Fibroblast of lung (primary cell): Measurements from ENCODE around the gene TUBGCP4. TPM values are rescaled to one million over a fixed set of nuclear protein-coding genes. Genes with fewer than 3 reads are reported as not detected.

ENCODE experiments used
- DNase-seq, 2 donors: peaks; one replicate each; pipeline versions ENCODE4 v3.0.0 to v3.0.0-alpha.2; 2010; ENCODE audit warnings: low read depth in 2 of 2
- H2AFZ ChIP-seq: 2 replicates; pipeline ENCODE4 v1.5.1; 2012; ENCODE audit warnings: low read length, control low read depth, inconsistent platforms
- H3K27ac ChIP-seq: 2 replicates; pipeline ENCODE4 v1.5.1; 2011; ENCODE audit warnings: low read length, control low read depth; ENCODE audit not compliant: insufficient read depth
- H3K27me3 ChIP-seq: 2 replicates; pipeline ENCODE4 v1.5.1; 2011; ENCODE audit warnings: mild to moderate bottlenecking, low read length; ENCODE audit not compliant: control insufficient read depth, insufficient read depth
- H3K36me3 ChIP-seq: 2 replicates; pipeline ENCODE4 v1.5.1; 2011; ENCODE audit warnings: low read length; ENCODE audit not compliant: control insufficient read depth, insufficient read depth
- H3K4me1 ChIP-seq: 2 replicates; pipeline ENCODE4 v1.5.1; 2011; ENCODE audit warnings: low read length; ENCODE audit not compliant: control insufficient read depth, insufficient read depth; ENCODE audit errors: extremely low read depth
- H3K4me2 ChIP-seq: 2 replicates; pipeline ENCODE4 v1.5.1; 2011; ENCODE audit warnings: low read length, control low read depth; ENCODE audit not compliant: insufficient read depth; ENCODE audit errors: extremely low read depth
- H3K4me3 ChIP-seq, 4 experiments: fragments of 200-600 bp in 1 of 4; sonication (generic) in 1 of 4; replicated peaks in 1 of 4; 2 replicates each; pipeline ENCODE4 v1.5.1; 2011 to 2016; ENCODE audit warnings: low read length in 4 of 4, low read depth in 3 of 4, mild to moderate bottlenecking in 3 of 4, control low read depth in 2 of 4, inconsistent platforms in 1 of 4, mixed read lengths in 1 of 4; ENCODE audit not compliant: insufficient read depth in 1 of 4; ENCODE audit errors: control extremely low read depth in 1 of 4
- H3K79me2 ChIP-seq: 2 replicates; pipeline ENCODE4 v1.5.1; 2012; ENCODE audit warnings: mild to moderate bottlenecking, low read length, inconsistent platforms; ENCODE audit not compliant: control insufficient read depth, insufficient read depth
- H3K9ac ChIP-seq: 2 replicates; pipeline ENCODE4 v1.5.1; 2011; ENCODE audit warnings: mild to moderate bottlenecking, low read length, control low read depth; ENCODE audit not compliant: insufficient read depth
- H3K9me3 ChIP-seq: 2 replicates; pipeline ENCODE4 v1.5.1; 2012; ENCODE audit warnings: low read depth, low read length; ENCODE audit not compliant: control insufficient read depth, insufficient read depth
- H4K20me1 ChIP-seq: 2 replicates; pipeline ENCODE4 v1.5.1; 2011; ENCODE audit warnings: low read length; ENCODE audit not compliant: control insufficient read depth, insufficient read depth; ENCODE audit errors: extremely low read depth
- CTCF ChIP-seq, 2 donors: IDR thresholded peaks in 1 of 2; conservative IDR thresholded peaks in 1 of 2; 1 replicate in 1 of 2; 2 replicates in 1 of 2; pipeline ENCODE4 v1.5.1; 2011 to 2012; ENCODE audit warnings: low read length in 2 of 2, control low read depth in 1 of 2, inconsistent platforms in 1 of 2, low read depth in 1 of 2, mild to moderate bottlenecking in 1 of 2
- EZH2 ChIP-seq: IDR thresholded peaks from 2 replicates; pipeline ENCODE4 v1.5.1; 2012; ENCODE audit warnings: low read length, control low read depth, mild to moderate bottlenecking; ENCODE audit errors: missing control alignments
- polyA plus RNA-seq, 2 donors: library from polyadenylated mRNA; depleted of rRNA in 1 of 2; stranded (reverse) in 1 of 2; unstranded in 1 of 2; fragments of >200 nt; gene quantifications; 2 replicates each; pipeline ENCODE4 v1.2.1, GENCODE V29; 2011 to 2012; ENCODE audit warnings: missing spikeins in 1 of 2
- total RNA-seq: library from RNA; depleted of rRNA; stranded (reverse); fragments of >200 nt; gene quantifications from 2 replicates; pipeline ENCODE4 v1.2.1, GENCODE V29; 2014

TUBGCP4 gene
- total and polyA plus RNA-seq, 2 donors (not counting 1 experiment from before 2014, with no cell fraction given), result 8.3 to 17.2 TPM

GRCh38 chr15:43449981-43450380 lies 79.1 kb downstream of the TUBGCP4 start:
- Histone ChIP-seq H3K27ac (no peak overlapping the region), H2AFZ (no peak overlapping the region), H3K36me3 (peaks cover 5% of the 10 kb centered on the region), H3K4me2 (no peak overlapping the region), H3K9me3 (no peaks in the 10 kb centered on the region), H3K27me3 (no peaks in the 10 kb centered on the region), H4K20me1 (no peaks in the 10 kb centered on the region), H3K4me1 (no peaks in the 10 kb centered on the region), H3K4me3 (no peak overlapping the region), H3K79me2 (no peaks in the 10 kb centered on the region), H3K9ac (no peak overlapping the region)
- TF ChIP-seq EZH2, result no peak
- no peak for TF ChIP-seq CTCF (conservative IDR thresholded peaks at IDR 0.05 in 1 of 2, IDR thresholded peaks at IDR 0.05 in 1 of 2; ENCODE audit: low read depth in 1 of 2, low read length in 2 of 2)
- no peak for DNase-seq

Other genes with a start within 250 kb of the TUBGCP4 start
- 11.8 and 20.8 TPM in 2 replicates for gene TMEM62, start 237.5 kb upstream of the TUBGCP4 start, total RNA-seq
- 8.0 and 10.7 TPM in 2 replicates for gene TMEM62, start 237.5 kb upstream of the TUBGCP4 start, polyA plus RNA-seq
- gene CCNDBP1, start 185.7 kb upstream of the TUBGCP4 start, total RNA-seq, result 48.0 and 78.4 TPM in 2 replicates
- gene CCNDBP1, start 185.7 kb upstream of the TUBGCP4 start, polyA plus RNA-seq, result 80.2 and 101 TPM in 2 replicates
- gene EPB42, start 150.1 kb upstream of the TUBGCP4 start, total RNA-seq, result not detected in 2 replicates
- gene EPB42, start 150.1 kb upstream of the TUBGCP4 start, polyA plus RNA-seq, result not detected in 2 replicates
- gene TGM5, start 104.2 kb upstream of the TUBGCP4 start, total RNA-seq, result under 0.01 TPM in 1 of 2 replicates, not detected in the other
- gene TGM5, start 104.2 kb upstream of the TUBGCP4 start, polyA plus RNA-seq, result 0.03 TPM in 1 of 2 replicates, not detected in the other
- not detected in 2 replicates for gene TGM7, start 68.8 kb upstream of the TUBGCP4 start, total RNA-seq
- gene TGM7, start 68.8 kb upstream of the TUBGCP4 start, polyA plus RNA-seq, result not detected in 2 replicates
- gene LCMT2, start 40.5 kb upstream of the TUBGCP4 start, total RNA-seq, result 4.8 and 7.2 TPM in 2 replicates
- 12.5 and 14.9 TPM in 2 replicates for gene LCMT2, start 40.5 kb upstream of the TUBGCP4 start, polyA plus RNA-seq
- 29.8 and 31.9 TPM in 2 replicates for gene ZSCAN29, start 58 bp upstream of the TUBGCP4 start, total RNA-seq
- 6.2 and 6.5 TPM in 2 replicates for gene ZSCAN29, start 58 bp upstream of the TUBGCP4 start, polyA plus RNA-seq
- gene TP53BP1, start 122.1 kb downstream of the TUBGCP4 start, total RNA-seq, result 79.9 and 132 TPM in 2 replicates
- gene TP53BP1, start 122.1 kb downstream of the TUBGCP4 start, polyA plus RNA-seq, result 38.8 and 39.8 TPM in 2 replicates
- 70.4 and 201 TPM in 2 replicates for gene MAP1A, start 146.5 kb downstream of the TUBGCP4 start, total RNA-seq
- gene MAP1A, start 146.5 kb downstream of the TUBGCP4 start, polyA plus RNA-seq, result 51.2 and 66.1 TPM in 2 replicates
- gene PPIP5K1, start 219.1 kb downstream of the TUBGCP4 start, total RNA-seq, result 27.0 and 40.8 TPM in 2 replicates
- 19.6 and 21.2 TPM in 2 replicates for gene PPIP5K1, start 219.1 kb downstream of the TUBGCP4 start, polyA plus RNA-seq
- not detected in 2 replicates for gene CKMT1B, start 222.9 kb downstream of the TUBGCP4 start, total RNA-seq
- gene CKMT1B, start 222.9 kb downstream of the TUBGCP4 start, polyA plus RNA-seq, result 0.03 TPM in 1 of 2 replicates, not detected in the other
- under 0.01 and 0.17 TPM in 2 replicates for gene STRC, start 247.7 kb downstream of the TUBGCP4 start, total RNA-seq
- gene STRC, start 247.7 kb downstream of the TUBGCP4 start, polyA plus RNA-seq, result not detected in 2 replicates